Gastroesophageal sphincter (tissue), 4 donors: ENCODE data around the gene TMTC1. TPM values are rescaled to one million over a fixed set of nuclear protein-coding genes. Genes with fewer than 3 reads are reported as not detected.

ENCODE experiments used
- ATAC-seq: fragments of 150-250 bp; one replicate; pipeline ENCODE4 v1.9.1; 2016; ENCODE audit warnings: mild to moderate bottlenecking, moderate library complexity
- H3K27ac ChIP-seq, 4 donors: fragments of 200-600 bp; sonication (generic) in 3 of 4; 1 replicate in 3 of 4; 2 replicates in 1 of 4; pipeline ENCODE4 v1.5.1; 2016 to 2019
- H3K27me3 ChIP-seq: fragments of 200-600 bp; sonication (generic); one replicate; pipeline ENCODE4 v1.5.1; 2019
- H3K36me3 ChIP-seq, 2 donors: fragments of 200-600 bp; sonication (generic); one replicate each; pipeline ENCODE4 v1.5.1; 2019; ENCODE audit warnings: control low read depth in 1 of 2
- H3K4me1 ChIP-seq, 3 donors: fragments of 200-600 bp; sonication (generic); 1 replicate in 2 of 3; 2 replicates in 1 of 3; pipeline ENCODE4 v1.5.1; 2016 to 2019; ENCODE audit warnings: control low read depth in 2 of 3
- H3K4me3 ChIP-seq, 2 donors: fragments of 200-600 bp; sonication (generic); one replicate each; pipeline ENCODE4 v1.5.1; 2019; ENCODE audit warnings: mild to moderate bottlenecking in 1 of 2, moderate library complexity in 1 of 2
- H3K9me3 ChIP-seq, 3 donors: fragments of 200-600 bp; sonication (generic); one replicate each; pipeline ENCODE4 v1.5.1; 2017 to 2019; ENCODE audit warnings: control low read depth in 2 of 3
- EP300 ChIP-seq: sonication (generic); formaldehyde crosslinking; IDR thresholded peaks from one replicate; pipeline ENCODE4 v1.6.1; 2017; ENCODE audit warnings: antibody characterized with exemption, mild to moderate bottlenecking
- POLR2A ChIP-seq, 2 donors: fragments of 450-650 bp; IDR thresholded peaks; one replicate each; pipeline ENCODE4 v1.6.1; 2017; ENCODE audit warnings: antibody characterized with exemption in 2 of 2, mild to moderate bottlenecking in 2 of 2, moderate library complexity in 1 of 2
- POLR2AphosphoS5 ChIP-seq: sonication (generic); formaldehyde crosslinking; IDR thresholded peaks from one replicate; pipeline ENCODE4 v1.6.1; 2017; ENCODE audit warnings: antibody characterized with exemption
- WGBS, 2 donors: methylation state at CpG; one replicate each; pipeline ENCODE4 v1.1.5; 2018; ENCODE audit warnings: low coverage in 1 of 2; 5-methylcytosine and 5-hydroxymethylcytosine counted together
- total RNA-seq, 4 donors: library from RNA; depleted of rRNA; stranded (reverse); fragments of >200 nt; gene quantifications; one replicate each; pipeline ENCODE4 v1.1.0, GENCODE V29; 2016
- TF ChIP-seq, protein P1 (sequence below), 4 experiments: fragments of 200-600 bp in 2 of 4; fragments of 450-650 bp in 2 of 4; sonication (generic) in 1 of 4; IDR thresholded peaks; one replicate each; pipeline ENCODE4 v1.5.1; 2017 to 2019; ENCODE audit warnings: antibody characterized with exemption in 4 of 4, mild to moderate bottlenecking in 2 of 4, moderate library complexity in 2 of 4

TMTC1 gene
- total RNA-seq, 4 donors from 2014 or later, result 94.0 to 190 (median 117) TPM

DNA sequence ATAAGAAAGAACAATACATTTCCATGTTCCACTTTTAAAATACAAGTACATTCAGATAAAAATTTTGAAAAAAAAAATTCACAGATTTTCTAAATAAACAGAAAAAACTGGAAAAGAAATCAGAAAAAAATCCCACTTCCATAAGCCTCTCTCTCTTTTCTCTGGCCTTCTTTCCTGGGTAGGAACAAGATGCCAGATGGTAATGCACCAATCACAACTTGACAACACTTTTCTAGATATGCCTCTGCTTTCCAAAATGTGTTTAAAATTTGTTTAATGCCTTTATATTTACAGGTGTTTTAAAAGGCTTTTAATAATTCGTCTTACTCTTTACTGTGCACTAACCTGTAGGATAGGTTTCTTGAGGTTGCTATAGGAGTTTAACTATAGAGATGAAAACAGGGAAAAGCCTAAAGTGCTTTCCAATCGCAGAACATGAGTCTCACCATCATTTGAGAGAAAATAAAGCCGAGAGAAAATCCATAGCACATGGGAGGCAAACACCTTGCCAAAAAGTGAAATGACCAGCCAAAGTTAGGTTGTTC is 74.2 kb downstream of the TMTC1 start:
- TF ChIP-seq POLR2A (IDR thresholded peaks at IDR 0.05) (no peak), POLR2AphosphoS5 (no peak), EP300 (no peak)
- TF ChIP-seq, protein P1, sequence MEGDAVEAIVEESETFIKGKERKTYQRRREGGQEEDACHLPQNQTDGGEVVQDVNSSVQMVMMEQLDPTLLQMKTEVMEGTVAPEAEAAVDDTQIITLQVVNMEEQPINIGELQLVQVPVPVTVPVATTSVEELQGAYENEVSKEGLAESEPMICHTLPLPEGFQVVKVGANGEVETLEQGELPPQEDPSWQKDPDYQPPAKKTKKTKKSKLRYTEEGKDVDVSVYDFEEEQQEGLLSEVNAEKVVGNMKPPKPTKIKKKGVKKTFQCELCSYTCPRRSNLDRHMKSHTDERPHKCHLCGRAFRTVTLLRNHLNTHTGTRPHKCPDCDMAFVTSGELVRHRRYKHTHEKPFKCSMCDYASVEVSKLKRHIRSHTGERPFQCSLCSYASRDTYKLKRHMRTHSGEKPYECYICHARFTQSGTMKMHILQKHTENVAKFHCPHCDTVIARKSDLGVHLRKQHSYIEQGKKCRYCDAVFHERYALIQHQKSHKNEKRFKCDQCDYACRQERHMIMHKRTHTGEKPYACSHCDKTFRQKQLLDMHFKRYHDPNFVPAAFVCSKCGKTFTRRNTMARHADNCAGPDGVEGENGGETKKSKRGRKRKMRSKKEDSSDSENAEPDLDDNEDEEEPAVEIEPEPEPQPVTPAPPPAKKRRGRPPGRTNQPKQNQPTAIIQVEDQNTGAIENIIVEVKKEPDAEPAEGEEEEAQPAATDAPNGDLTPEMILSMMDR (IDR thresholded peaks at IDR 0.05), result no peak
- no peak overlapping the region for H3K4me3 ChIP-seq
- H3K4me1 ChIP-seq, result peaks cover 11 to 72% (median 24%) of the 10 kb centered on the region in 3 donors
- H3K27me3 ChIP-seq, result no peaks in the 10 kb centered on the region
- H3K9me3 ChIP-seq, result no peaks in the 10 kb centered on the region
- H3K27ac ChIP-seq, result peak overlapping the region in 3 of 4 donors; percentile 34 to 47 (median 42)
- ATAC-seq, result no peak
- 38 to 80% methylated on average over 1 to 3 of the region's 3 CpGs for WGBS, 2 donors
- no peaks in the 10 kb centered on the region for H3K36me3 ChIP-seq

DNA sequence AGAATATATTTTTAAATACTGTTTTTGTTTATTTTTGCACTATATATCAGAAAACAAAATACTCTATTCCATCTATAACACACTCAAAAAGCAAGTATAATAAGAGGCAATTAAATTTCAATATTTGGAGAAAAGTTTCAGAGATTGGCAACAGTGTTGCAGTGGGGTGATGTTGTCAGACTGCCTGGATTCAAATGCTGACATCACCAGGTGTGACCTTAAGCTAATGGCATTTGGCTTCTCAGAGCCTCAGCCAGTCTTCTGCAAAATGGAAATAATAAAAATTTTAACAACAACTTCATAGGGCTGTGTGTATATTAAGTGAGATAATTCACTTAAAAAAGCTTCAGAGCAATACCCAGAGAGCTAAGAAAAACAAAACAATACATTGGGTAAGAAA is 74.7 kb downstream of the TMTC1 start:
- ATAC-seq, result no peak
- H3K27me3 ChIP-seq, result no peaks in the 10 kb centered on the region
- no peaks in the 10 kb centered on the region for H3K9me3 ChIP-seq
- H3K27ac ChIP-seq, result no peak overlapping the region
- TF ChIP-seq POLR2A (IDR thresholded peaks at IDR 0.05) (no peak), POLR2AphosphoS5 (no peak), EP300 (no peak)
- TF ChIP-seq, protein P1 (IDR thresholded peaks at IDR 0.05), result no peak
- H3K4me1 ChIP-seq, result peaks cover 11 to 67% (median 22%) of the 10 kb centered on the region in 3 donors
- no peaks in the 10 kb centered on the region for H3K36me3 ChIP-seq
- H3K4me3 ChIP-seq, result no peak overlapping the region

DNA sequence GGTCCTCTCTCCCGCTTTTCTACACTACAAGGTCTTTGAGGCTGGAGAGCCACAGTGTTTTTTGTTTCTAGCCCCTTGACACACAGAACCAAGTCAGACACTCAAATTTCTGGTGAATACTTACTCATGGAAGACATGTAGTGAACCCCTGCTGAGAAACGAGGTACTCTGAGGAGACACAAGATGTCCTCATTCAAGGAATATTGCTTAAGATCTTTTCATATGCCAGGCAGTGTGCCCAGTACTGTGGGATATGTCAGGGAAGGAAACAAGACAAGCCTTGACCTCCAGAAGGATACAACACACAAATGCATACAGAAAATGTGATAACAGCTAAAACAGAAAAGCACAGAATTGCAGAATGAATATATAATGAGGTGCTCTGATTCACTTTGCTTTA is 75.9 kb downstream of the TMTC1 start:
- no peak overlapping the region for H3K4me3 ChIP-seq
- no peaks in the 10 kb centered on the region for H3K27me3 ChIP-seq
- H3K36me3 ChIP-seq, result no peaks in the 10 kb centered on the region
- no peak for TF ChIP-seq EP300
- TF ChIP-seq, protein P1 (IDR thresholded peaks at IDR 0.05), result no peak
- TF ChIP-seq POLR2AphosphoS5, result no peak
- no peak for TF ChIP-seq POLR2A (IDR thresholded peaks at IDR 0.05)
- WGBS, 2 donors, result 81% methylated on average over 2 of the region's 2 CpGs; no CpG with 5 or more reads in 1 of the 2 donors
- no peaks in the 10 kb centered on the region for H3K9me3 ChIP-seq
- peaks cover 11 to 55% (median 17%) of the 10 kb centered on the region in 3 donors for H3K4me1 ChIP-seq
- ATAC-seq, result no peak
- no peak overlapping the region for H3K27ac ChIP-seq

DNA sequence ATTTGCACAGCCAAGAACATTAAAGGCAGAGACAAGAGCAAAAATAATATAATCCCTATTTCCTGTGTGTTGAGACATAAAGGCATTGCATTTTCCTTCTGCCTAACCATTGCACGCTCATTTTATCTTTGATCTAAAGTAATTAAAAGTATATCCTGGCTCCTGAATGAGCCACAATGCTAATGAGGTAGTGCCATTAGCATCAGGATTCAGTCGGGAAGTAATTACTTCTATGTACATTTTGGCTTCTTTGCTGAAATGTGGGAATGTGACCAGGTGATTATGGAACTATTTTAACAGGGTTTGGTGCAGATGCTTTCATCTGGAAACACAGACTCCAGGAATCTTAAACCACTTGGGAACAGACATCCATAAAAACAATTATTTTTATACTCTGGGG is 77.4 kb downstream of the TMTC1 start:
- no peak overlapping the region for H3K4me3 ChIP-seq
- no peaks in the 10 kb centered on the region for H3K36me3 ChIP-seq
- H3K27ac ChIP-seq, result no peak overlapping the region
- H3K9me3 ChIP-seq, result no peaks in the 10 kb centered on the region
- no peak for ATAC-seq
- 60% methylated on average over 2 of the region's 2 CpGs for WGBS, 2 donors
- no peaks in the 10 kb centered on the region for H3K27me3 ChIP-seq
- peaks cover 5 to 47% (median 15%) of the 10 kb centered on the region in 3 donors for H3K4me1 ChIP-seq
- TF ChIP-seq EP300 (no peak), POLR2A (IDR thresholded peaks at IDR 0.05) (no peak), POLR2AphosphoS5 (no peak)
- TF ChIP-seq, protein P1 (IDR thresholded peaks at IDR 0.05), result no peak

DNA sequence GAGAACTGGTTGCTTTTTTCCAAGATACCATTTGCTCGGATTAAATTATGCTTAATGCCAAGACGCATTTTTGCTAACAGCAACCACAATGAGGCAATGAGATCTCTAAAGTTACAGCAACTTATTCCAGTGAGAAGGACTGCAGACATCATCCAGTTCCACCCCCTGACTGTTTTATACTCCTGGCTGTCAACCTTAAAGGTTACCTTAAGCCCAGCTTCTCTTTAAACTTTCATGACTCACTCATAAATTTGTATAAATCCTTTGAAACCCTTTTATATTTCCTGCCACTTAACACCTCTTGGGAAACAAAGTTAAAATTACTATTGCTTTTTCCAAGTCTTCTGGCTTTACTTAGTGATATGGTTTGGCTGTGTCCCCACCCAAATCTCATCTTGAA is 80.2 kb downstream of the TMTC1 start:
- Histone ChIP-seq H3K36me3 (no peaks in the 10 kb centered on the region), H3K4me1 (peaks cover 0 to 33% (median 4%) of the 10 kb centered on the region in 3 donors), H3K4me3 (no peak overlapping the region), H3K27me3 (no peaks in the 10 kb centered on the region), H3K9me3 (no peaks in the 10 kb centered on the region), H3K27ac (no peak overlapping the region)
- TF ChIP-seq, protein P1 (IDR thresholded peaks at IDR 0.05), result no peak
- TF ChIP-seq POLR2A (IDR thresholded peaks at IDR 0.05) (no peak), EP300 (no peak), POLR2AphosphoS5 (no peak)
- no peak for ATAC-seq
- 65 to 68% methylated on average over 2 of the region's 2 CpGs for WGBS, 2 donors
